Astrocyte of the spinal cord (primary cell): ENCODE results near the gene TNPO1.
A peak's percentile ranks its signal among the peaks of the same experiment; 100 is the strongest.

Source experiments
- DNase-seq: peaks from one replicate; pipeline ENCODE4 v3.0.0; 2011; ENCODE audit warnings: low read depth, low spot score
- H3K4me3 ChIP-seq: 2 replicates; pipeline ENCODE4 v1.5.1; 2011; ENCODE audit warnings: low read depth, mild to moderate bottlenecking, low read length, moderate library complexity
- in situ Hi-C: cut with HindIII; loops from 2 replicates; pipeline ENCODE4 v1.10.0; 2017; ENCODE audit warnings: low sequenced_read_pairs
- TF ChIP-seq, protein P1 (sequence below): IDR thresholded peaks from 2 replicates; pipeline ENCODE4 v1.5.1; 2012; ENCODE audit warnings: low read depth, mild to moderate bottlenecking, low read length, inconsistent platforms

TNPO1 gene

DNA sequence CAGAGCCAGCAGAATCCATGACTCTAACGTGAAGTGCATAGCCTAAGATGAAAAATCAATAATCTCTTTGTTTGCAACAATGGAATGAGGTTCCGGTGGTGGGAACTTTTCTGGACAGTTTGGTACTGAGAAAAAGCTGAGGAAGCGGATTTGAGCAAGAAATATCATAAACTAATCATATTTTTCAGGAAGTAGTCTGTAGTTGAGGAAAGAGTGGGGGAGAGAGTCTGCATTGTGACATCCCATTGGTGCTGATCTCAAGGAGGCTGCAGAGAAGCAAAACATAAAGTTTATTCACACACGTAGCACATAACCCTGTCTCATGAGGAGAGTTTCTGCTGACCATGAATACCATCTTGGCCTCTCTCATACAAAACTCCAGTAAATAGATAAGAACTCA lies 123.6 kb downstream of the TNPO1 start:
- no peak for DNase-seq
- in situ Hi-C loops = no loop called here
- TF ChIP-seq, protein P1, sequence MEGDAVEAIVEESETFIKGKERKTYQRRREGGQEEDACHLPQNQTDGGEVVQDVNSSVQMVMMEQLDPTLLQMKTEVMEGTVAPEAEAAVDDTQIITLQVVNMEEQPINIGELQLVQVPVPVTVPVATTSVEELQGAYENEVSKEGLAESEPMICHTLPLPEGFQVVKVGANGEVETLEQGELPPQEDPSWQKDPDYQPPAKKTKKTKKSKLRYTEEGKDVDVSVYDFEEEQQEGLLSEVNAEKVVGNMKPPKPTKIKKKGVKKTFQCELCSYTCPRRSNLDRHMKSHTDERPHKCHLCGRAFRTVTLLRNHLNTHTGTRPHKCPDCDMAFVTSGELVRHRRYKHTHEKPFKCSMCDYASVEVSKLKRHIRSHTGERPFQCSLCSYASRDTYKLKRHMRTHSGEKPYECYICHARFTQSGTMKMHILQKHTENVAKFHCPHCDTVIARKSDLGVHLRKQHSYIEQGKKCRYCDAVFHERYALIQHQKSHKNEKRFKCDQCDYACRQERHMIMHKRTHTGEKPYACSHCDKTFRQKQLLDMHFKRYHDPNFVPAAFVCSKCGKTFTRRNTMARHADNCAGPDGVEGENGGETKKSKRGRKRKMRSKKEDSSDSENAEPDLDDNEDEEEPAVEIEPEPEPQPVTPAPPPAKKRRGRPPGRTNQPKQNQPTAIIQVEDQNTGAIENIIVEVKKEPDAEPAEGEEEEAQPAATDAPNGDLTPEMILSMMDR = no peak
- no peak overlapping the region for H3K4me3 ChIP-seq

DNA sequence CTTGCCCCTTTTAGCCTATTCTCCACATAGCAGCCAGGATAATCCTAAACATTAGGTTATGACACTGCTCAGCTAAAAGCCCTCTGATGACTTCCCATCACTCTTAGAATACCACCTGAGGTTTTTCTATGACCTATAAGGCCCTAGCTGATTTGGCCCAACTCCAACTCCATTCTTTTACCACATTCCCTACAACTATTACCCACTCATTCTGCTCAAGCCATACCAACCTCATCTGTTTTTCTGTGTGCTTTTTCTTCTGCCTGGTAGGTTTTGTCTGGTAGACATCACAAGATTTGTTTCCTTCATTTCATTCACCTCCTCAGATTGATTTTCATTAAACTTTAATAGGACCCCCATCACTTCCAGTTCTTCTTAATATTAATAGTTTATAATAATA lies 126.8 kb downstream of the TNPO1 start:
- no peak for DNase-seq
- in situ Hi-C loops = no loop called here
- TF ChIP-seq, protein P1 = no peak
- no peak overlapping the region for H3K4me3 ChIP-seq

DNA sequence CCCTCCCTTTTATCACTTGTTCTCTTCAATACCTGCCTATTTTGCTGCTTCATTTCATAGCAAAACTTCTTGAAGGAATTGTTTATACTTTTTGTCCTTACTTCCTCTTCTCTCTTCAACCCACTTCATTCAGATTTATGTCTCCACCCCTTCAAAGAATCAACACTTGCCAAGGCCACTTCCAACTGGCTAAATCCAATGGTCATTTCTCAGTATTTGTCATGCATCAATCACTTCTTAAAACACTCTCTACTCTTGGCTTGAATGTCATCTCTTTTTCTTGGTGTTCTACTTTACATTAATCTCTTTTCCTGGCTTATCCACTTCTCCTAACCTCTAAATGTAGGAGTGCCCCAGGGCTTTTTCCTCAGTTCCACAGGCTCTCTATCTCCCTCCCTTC lies 131.0 kb downstream of the TNPO1 start:
- in situ Hi-C loops = no loop called here
- TF ChIP-seq, protein P1 = no peak
- no peak for DNase-seq
- H3K4me3 ChIP-seq = no peak overlapping the region

DNA sequence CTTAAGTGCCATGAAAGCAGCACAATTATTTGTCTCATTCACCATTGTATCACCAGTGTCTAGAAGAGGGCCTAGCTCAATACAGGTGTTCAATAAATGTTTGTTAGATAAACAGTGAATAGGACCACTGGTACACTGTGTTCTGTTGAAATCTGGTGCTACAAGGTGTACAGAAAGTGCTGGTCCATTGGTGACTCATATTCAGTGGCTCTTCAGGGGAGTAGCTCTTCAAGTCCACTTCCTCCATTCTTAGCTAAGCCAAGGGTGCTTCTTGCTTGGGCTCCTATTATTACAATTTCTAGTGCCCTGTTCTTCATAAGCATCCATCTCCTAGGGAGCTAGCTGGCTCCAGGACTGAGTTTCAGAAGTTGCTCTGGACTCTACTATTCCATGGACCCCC lies 133.0 kb downstream of the TNPO1 start:
- no peak overlapping the region for H3K4me3 ChIP-seq
- DNase-seq = no peak
- TF ChIP-seq, protein P1 = no peak
- in situ Hi-C loops = no loop called here

DNA sequence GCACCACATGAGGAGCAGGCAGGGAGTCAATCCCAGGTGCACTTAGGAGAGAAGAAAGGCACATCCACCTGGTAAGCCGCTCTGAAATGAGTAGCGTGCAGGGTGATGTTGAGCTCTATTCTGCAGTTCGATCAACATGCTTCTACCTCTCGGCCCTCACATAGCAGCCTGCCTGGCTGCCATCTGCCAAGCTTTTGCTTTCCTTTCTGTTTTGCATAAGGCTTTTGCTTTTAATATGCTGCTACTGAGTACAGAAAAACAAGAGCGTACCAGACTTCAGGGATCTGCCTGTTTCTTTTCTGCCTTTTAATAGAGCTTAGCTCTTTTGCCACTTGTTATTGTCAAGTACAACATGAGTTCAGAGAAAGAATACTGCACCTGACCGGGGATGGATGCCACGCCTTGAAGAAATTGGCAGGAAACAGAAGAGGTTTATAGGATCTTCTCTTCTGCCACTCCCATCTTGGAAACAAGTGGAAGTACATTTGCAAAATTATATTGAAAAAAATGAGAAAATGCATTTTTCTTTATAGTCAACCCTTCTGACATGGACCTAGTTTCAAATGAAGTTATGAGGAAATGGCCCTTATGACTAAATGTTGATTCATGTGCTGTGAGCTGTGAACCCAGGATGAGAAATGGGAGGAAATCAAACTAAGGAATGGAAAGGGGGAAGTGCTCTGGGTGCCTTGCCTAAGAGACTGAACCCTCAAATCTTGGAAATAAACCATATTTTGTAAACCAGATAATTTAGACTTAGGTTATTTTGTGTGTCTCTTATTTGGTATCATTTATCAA lies 135.4 kb downstream of the TNPO1 start:
- in situ Hi-C loops = no loop called here
- TF ChIP-seq, protein P1 = no peak
- no peak overlapping the region for H3K4me3 ChIP-seq
- DNase-seq = peak; percentile 55

DNA sequence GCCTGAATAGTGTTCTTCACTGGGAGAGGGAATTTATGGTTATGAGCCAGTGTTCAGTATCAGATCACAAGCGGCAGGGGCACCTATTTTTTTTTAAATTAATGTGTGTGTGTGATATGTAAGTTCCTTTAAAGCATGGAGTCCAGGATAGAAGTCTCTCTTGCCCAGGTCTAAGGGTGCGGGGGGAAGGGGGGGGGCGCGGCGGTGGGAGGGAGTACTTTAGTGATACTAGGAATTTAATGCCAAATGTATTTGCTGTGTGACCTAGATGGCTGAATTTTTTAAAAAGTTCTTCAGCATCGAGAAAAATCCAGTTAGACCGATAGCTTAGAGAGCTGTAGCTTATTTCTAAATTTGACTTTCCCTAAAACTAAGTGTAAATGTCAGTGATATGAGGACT lies 137.9 kb downstream of the TNPO1 start:
- DNase-seq = no peak
- H3K4me3 ChIP-seq = no peak overlapping the region
- TF ChIP-seq, protein P1 = no peak
- in situ Hi-C loops = no loop called here
